GM19238 (cell line): Measurements from ENCODE around the gene GALNTL6.

ENCODE experiments used
- DNase-seq: peaks from one replicate; pipeline ENCODE4 v3.0.0; 2011; ENCODE audit warnings: low spot score; ENCODE audit not compliant: insufficient read length

Gene GALNTL6

GRCh38 chr4:172654457-172654856 is 841.3 kb downstream of the GALNTL6 start:
- no peak for DNase-seq

GRCh38 chr4:172656055-172656454 is 842.9 kb downstream of the GALNTL6 start:
- DNase-seq = no peak

- no peak for DNase-seq
These were observed 843.9 kb downstream of the GALNTL6 start for GRCh38 chr4:172657081-172657480.

GRCh38 chr4:172660251-172660650 is 847.0 kb downstream of the GALNTL6 start:
- DNase-seq = no peak

- DNase-seq = no peak
These were observed 848.9 kb downstream of the GALNTL6 start for GRCh38 chr4:172662113-172662512.

GRCh38 chr4:172666711-172667368 is 853.6 kb downstream of the GALNTL6 start:
- DNase-seq = no peak

- no peak for DNase-seq
These were observed 861.6 kb downstream of the GALNTL6 start for GRCh38 chr4:172674811-172675210.

- no peak for DNase-seq
These were observed 862.0 kb downstream of the GALNTL6 start for GRCh38 chr4:172675232-172675631.

GRCh38 chr4:172680691-172681090 is 867.5 kb downstream of the GALNTL6 start:
- no peak for DNase-seq

GRCh38 chr4:172683021-172683420 is 869.8 kb downstream of the GALNTL6 start:
- no peak for DNase-seq

- no peak for DNase-seq
These were observed 872.8 kb downstream of the GALNTL6 start for GRCh38 chr4:172686021-172686420.

- DNase-seq = no peak
These were observed 875.3 kb downstream of the GALNTL6 start for GRCh38 chr4:172688534-172688933.

- no peak for DNase-seq
These were observed 878.3 kb downstream of the GALNTL6 start for GRCh38 chr4:172691552-172691951.

GRCh38 chr4:172692701-172693100 is 879.5 kb downstream of the GALNTL6 start:
- no peak for DNase-seq

GRCh38 chr4:172698256-172698655 is 885.1 kb downstream of the GALNTL6 start:
- DNase-seq = no peak

- DNase-seq = no peak
These were observed 892.4 kb downstream of the GALNTL6 start for GRCh38 chr4:172705565-172705964.

- no peak for DNase-seq
These were observed 892.8 kb downstream of the GALNTL6 start for GRCh38 chr4:172706000-172706399.

- DNase-seq = no peak
These were observed 894.4 kb downstream of the GALNTL6 start for GRCh38 chr4:172707622-172708021.

- no peak for DNase-seq
These were observed 895.0 kb downstream of the GALNTL6 start for GRCh38 chr4:172708184-172708583.

GRCh38 chr4:172709376-172709775 is 896.2 kb downstream of the GALNTL6 start:
- DNase-seq = no peak

- DNase-seq = no peak
These were observed 903.1 kb downstream of the GALNTL6 start for GRCh38 chr4:172716291-172716690.

GRCh38 chr4:172721659-172722058 is 908.5 kb downstream of the GALNTL6 start:
- no peak for DNase-seq

- no peak for DNase-seq
These were observed 912.4 kb downstream of the GALNTL6 start for GRCh38 chr4:172725581-172725980.

GRCh38 chr4:172726001-172726423 is 912.8 kb downstream of the GALNTL6 start:
- DNase-seq = no peak
